22Rv1 (cell line): ENCODE results near the gene HS6ST1.

ENCODE experiments used
- H3K27ac ChIP-seq: fragments of 450-650 bp; 2 replicates; pipeline ENCODE4 v1.5.1; 2017
- CTCF ChIP-seq: fragments of 450-650 bp; IDR thresholded peaks from 2 replicates; pipeline ENCODE4 v1.5.1; 2017; ENCODE audit warnings: mild to moderate bottlenecking
- ZFX ChIP-seq: fragments of 450-650 bp; IDR thresholded peaks from 2 replicates; pipeline ENCODE4 v1.6.1; 2017; ENCODE audit warnings: antibody characterized with exemption, borderline replicate concordance

The HS6ST1 gene

GRCh38 chr2:128300151-128301020 is 18.3 kb downstream of the HS6ST1 start:
- TF ChIP-seq CTCF (no peak), ZFX (no peak)
- no peak overlapping the region for H3K27ac ChIP-seq

GRCh38 chr2:128299628-128300027 is 19.0 kb downstream of the HS6ST1 start:
- H3K27ac ChIP-seq, result no peak overlapping the region
- TF ChIP-seq ZFX, result no peak

- TF ChIP-seq CTCF, result no peak
- no peak for TF ChIP-seq ZFX
Measured at GRCh38 chr2:128298846-128299507, 19.7 kb downstream of the HS6ST1 start.

GRCh38 chr2:128298286-128298685 is 20.4 kb downstream of the HS6ST1 start:
- TF ChIP-seq ZFX, result no peak
- TF ChIP-seq CTCF, result no peak
- H3K27ac ChIP-seq, result no peak overlapping the region

More at GRCh38 chr2:128298846-128299507, 19.7 kb downstream of the HS6ST1 start:
- no peak overlapping the region for H3K27ac ChIP-seq

GRCh38 chr2:128293870-128294455 is 24.7 kb downstream of the HS6ST1 start:
- no peak for TF ChIP-seq CTCF
- TF ChIP-seq ZFX, result no peak
- no peak overlapping the region for H3K27ac ChIP-seq

- no peak overlapping the region for H3K27ac ChIP-seq
- TF ChIP-seq ZFX (no peak), CTCF (no peak)
Measured at GRCh38 chr2:128293426-128293755, 25.3 kb downstream of the HS6ST1 start.

- no peak overlapping the region for H3K27ac ChIP-seq
- TF ChIP-seq ZFX (no peak), CTCF (no peak)
Measured at GRCh38 chr2:128292599-128293425, 25.9 kb downstream of the HS6ST1 start.
